Bone marrow (tissue), 2 donors: ENCODE measurements around the gene MSI2.
"Not testable (repeated sequence)": the region's sequence is repeated elsewhere in the genome, so short reads cannot be mapped to it uniquely, and the experiment has no call there.

ENCODE experiments used
- DNase-seq, 2 donors: peaks; one replicate each; lab custom pipeline; 2025; lab: John Stamatoyannopoulos, UW

The MSI2 gene

DNA sequence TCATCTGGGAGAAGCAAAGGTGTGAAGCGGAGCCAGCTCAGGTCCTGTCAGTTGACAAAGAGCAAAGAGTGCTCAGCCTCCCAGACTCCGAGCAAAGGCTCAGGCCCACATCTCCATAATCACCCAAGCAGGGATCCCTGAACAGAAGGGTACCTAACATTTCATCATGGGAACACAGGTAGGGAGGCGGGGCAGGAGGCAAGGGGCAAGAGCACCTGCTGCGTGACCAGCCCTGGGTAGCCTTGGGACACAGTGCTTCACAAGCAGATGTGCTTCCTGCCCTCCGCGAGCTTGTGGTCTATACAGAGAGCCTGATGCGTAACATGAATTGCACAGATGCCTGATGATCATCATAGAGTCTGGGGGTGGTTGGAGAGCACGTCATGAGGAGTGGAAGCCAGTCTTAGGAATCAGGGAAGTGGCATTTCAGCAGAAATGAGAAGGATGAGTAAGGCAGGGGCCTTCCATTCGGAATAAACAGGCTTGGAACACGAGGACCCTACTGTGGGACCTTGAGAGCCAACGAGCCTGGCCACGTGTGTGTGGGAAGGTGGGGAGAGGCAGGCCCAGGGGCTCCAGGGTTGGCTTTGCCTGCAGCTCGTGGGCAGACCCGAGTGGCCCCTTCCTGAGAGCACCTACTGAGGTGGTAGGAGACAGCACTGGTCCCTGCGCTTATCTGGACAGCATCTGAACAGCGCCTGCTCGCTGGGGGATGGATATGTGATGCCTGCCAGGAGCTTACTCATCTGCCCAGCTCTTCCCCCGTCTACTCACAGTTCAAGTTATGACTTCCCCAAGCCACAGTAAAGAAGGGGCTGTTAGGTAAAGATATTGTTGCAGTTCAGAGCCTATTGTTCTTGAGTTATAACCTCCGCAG lies 363.0 kb downstream of the MSI2 start:
- DNase-seq, result no peak

DNA sequence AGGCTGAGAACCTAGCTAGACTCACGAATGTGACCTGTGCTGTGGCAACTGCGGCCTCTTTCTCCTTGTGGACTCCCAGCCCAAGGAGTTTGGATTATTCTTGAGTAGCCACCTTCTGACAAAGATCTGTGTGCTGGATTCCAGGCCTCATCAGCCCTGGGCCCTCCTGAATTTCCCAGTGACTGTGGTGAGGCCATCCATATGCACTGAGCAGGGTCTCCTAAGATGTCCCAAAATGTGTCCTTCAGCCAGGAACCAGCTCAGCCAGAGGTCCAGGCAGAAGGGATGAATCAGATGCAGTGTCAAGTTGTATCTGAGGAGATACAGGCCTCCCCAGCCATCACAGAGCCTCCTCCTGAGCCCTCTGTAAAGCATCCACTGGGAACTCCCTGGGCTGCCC lies 364.3 kb downstream of the MSI2 start:
- no peak for DNase-seq

DNA sequence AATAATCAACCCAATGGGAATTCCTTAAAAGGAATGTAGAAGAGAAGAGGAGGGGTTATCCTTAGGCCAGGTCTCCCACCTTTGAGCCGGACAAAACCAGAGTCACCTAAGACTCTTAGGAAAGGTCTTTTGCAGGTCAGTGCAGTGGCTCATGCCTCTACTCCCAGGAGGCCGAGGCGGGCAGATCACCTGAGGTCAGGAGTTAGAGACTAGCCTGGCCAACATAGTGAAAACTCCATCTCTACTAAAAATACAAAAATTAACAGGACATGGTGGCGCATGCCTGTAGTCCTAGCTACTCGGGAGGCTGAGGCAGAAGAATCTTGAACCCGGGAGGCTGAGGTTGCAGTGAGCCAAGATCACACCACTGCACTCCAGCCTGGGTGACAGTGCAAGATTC lies 365.5 kb downstream of the MSI2 start:
- not testable (repeated sequence) for DNase-seq

DNA sequence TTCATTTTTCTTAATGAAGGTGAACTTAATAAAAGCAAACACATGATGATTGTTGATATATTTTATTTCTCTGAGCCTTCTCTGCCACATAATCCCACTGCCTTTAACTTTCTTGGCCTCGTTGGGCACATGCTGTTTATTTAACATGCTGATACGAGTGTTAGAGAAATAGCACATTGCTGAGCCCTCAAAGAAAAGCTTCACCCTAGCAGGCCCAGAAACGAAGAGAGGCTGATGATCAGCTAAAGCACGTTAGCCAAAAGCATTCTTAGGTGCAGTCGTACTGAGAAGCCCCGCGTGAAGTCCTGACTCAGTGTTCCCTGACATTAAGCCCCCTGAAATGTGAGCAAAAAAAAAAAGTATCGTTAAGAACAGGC lies 366.0 kb downstream of the MSI2 start:
- DNase-seq, result no peak

DNA sequence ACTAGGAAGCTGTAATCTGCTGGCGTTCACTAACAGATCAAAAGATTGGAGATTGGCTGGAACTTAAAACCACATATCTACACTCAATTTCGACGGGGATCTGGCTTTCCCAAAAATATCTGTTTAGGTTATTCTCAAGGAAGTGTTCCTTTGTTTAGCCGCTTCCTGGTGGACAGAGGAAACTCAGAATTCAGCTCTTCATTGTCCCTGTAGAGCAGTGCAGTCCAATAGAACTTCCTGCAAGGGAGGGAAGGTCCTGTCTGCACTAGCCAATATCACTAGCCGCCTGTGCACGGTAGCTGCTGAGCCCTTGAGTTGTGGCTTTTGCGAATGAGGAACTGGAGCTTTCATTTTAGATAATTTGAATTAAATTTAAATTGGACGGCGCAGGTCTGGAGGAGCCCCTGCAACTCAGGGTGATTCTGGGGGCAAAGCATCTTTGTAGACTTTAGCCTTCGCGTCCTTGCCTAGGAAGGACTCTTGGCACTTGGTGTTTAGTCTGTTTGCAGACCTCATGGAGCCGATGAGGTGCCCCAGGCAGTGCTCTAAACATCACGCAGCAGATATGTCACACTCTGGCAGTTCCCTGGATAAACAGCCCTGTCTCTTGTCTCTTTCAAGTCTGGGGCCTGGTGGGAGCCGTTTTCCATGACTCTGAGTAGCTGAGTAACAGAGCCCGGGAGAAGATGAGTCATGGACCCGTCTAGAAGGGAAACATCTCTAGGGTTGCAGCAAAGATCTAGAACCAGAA lies 366.5 kb downstream of the MSI2 start:
- DNase-seq, result peak in 1 of 2 donors; percentile 15

DNA sequence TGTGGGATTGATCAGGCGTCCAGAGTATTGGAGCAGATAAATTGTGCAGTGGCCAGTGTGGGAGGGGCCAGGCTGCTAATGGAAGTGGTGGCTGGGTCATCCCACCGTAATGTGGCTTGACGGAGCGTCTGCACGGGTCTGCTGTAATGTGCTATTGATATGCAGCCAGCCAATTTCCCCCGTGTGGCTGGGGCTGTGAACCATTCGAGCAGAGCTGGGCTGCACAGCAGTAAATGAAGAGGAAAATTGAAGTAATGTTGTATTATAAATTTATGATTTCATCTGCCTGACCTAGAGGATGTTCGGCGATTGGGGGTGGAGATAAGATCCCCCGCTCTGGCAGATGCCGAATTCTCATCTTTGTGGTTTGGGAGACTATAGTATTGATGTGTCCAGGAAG lies 367.3 kb downstream of the MSI2 start:
- no peak for DNase-seq

DNA sequence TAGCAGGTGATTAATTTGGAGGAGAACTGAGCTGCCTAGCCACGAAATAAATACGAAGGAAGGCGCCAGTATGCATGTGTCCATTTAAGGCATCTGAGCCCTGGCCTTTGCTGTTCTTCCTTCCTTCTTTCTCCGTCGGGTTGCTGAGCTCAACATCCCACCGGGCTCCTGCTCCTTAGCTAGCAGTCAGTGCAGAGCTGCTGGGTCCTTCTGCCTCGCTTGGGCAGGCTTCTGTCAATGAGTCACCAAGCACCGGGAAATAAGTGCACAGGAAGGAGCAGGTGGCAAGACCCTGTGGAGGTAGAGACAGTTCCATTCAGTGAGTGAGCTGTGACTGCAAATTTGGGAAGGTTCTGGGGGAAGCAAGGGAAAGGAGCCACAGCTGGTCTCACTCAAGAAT lies 368.1 kb downstream of the MSI2 start:
- no peak for DNase-seq

DNA sequence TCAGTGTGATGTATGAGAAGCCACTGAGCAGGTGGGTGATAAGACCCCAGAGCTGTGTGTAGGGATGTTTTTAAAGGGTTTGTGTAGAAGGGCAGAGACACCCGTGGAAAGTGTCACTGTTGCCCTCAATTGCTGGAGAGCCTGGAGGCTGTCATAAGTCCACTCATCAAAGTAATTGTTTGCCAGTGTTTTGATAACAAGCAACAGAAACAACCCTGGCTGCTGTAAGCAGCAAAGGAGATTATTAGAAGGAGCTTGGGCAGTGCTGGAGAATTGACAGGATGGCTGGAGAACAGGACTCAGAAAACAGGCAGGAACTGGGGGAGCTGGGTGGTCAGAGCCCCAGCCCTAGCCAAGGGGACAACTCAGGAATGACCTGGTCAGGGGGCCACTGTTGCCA lies 369.2 kb downstream of the MSI2 start:
- no peak for DNase-seq

DNA sequence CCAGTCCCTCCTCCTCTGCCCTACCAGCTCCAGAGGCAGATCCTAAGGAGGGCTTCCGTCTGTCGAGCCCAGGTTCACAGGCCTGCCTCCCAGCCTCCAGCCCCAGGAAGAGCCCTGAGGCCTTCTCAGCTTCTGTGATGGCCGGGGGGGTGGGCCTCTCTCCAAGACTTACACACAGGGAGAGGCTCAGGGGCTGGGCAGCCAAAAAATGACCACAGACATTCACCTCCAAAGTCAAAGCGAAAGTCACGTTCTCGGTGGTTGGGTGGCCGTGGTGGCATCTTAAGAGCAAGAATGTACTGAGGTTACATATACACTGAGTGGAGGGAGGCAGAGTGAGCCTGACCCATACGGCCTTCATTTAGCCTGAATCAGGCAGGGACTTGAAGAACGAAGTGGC lies 369.6 kb downstream of the MSI2 start:
- DNase-seq, result no peak

DNA sequence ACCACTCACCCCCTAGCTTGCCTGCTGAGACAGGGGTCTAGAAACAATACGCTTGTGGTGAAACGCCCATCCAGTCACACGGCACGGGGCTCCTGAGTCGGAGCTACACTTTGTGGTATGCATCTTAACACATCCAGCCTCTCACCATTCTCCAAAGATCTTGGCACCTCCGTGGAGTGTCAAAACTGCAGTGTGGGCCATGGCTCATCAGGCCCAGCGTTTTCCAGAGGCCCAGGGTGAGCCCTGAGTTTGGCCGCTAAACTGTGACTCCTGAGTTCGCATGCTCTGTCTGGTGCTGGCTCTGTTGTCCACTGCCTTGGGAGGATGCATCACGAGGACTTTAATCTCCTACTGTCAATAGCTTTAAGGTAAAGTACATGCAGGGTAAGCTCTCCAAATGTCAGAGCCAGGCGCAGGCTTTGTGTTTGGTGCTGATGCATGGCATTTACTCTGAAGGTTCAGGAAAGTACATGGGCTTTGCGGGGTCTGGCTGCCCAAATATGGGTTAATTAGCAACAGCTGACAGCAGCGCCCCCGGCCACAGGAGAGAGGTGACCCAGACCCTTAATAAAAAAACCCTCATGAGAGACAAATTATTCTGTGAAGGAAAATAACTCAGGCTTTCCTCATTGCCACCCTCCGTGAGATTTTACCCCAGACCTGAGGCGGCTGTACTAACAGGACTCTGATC lies 370.3 kb downstream of the MSI2 start:
- no peak for DNase-seq

DNA sequence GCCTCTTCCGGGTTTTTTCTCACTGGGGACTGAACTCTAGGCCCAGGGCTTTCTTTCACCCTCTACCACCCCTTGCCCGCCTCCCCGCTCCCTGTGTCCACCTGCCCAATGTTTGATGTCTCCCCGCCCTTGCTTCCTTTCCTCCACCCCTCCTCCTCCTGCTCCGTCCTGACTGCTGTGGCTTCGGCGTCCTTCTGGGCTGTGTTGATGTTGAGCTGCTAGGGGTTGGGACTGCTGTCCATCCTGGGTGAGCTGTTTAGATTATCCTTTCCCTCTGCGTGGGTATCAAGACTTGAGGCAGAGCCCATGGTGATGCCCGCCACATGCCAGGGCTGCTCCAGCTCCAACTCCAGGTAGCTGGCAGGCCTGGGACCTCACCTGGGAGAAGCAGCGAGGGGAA lies 371.3 kb downstream of the MSI2 start:
- no peak for DNase-seq

DNA sequence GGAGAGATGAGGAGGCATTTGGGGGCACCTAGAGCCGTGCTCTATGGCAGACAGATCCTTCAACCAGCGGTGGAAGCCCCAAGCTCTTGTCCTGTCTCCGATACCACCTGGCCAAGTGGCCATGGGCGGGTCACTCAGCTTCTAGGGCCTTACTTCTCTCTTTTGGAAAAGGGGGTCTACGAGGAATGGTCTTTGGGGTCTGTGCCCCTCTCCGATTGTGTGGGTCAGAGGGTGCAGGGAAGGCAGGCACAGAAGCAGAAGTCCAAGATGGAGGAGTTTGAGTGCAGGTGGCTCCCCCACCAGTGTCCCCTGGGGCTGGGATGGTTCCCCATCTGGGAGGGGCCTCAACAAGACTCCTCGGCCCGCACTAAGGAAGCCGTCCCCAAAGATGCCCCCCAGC lies 372.1 kb downstream of the MSI2 start:
- no peak for DNase-seq

DNA sequence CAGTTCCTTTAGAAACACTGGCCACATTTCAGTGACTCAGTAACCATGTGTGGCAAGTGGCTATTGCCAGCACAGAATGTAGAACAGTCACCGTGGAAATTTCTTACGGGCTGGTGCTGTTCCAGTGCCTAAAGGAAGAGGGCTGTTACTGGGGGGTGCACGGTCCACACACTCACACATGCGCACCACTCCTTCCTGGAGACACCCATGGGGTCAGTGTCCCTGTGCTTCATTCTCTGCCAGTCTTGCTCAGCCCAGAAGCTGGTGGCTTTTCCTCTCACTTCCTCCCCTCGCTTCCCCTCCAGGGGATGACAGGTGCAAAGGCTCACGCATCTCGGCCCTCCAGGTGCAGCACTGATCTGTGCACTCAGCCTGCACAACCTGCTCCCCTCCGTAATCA lies 373.1 kb downstream of the MSI2 start:
- no peak for DNase-seq

DNA sequence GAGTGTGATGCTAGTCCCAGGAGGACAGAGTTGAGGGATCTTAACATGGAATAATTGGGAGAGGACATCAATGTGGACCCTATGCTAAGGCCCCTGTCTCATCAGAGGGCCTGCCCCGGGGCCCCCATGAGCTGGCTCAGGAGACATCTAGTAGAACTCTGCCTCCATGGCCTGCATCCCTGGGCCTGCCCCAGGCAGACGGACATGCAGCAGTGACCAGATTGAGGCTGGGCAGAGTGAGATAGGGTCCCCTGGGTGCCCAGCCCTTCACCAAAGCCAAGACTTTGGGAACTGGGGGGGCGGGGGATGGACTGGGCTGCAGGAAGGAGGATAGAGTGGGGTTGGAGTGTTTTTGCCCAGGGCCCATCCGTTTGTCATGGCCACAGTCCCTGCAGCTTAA lies 373.6 kb downstream of the MSI2 start:
- no peak for DNase-seq

DNA sequence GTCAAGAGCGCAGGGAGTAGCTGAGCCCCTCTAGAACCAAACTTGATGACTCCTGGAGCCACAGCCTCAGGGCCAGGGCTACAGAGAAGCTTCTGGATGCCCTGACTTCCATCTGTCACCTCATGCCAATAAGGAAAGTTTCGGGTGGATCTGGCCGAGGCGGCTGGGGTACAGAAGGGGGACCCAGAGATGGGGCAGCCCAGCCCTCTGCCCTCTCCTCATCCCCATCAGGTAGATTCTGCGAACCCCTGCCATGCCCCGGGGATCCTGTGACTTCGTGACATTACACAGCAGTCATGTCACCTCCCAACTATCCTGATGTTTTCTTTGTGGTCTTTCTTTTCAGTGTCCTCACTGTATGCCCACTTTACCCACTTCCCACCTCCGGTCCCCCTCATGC lies 374.4 kb downstream of the MSI2 start:
- no peak for DNase-seq

DNA sequence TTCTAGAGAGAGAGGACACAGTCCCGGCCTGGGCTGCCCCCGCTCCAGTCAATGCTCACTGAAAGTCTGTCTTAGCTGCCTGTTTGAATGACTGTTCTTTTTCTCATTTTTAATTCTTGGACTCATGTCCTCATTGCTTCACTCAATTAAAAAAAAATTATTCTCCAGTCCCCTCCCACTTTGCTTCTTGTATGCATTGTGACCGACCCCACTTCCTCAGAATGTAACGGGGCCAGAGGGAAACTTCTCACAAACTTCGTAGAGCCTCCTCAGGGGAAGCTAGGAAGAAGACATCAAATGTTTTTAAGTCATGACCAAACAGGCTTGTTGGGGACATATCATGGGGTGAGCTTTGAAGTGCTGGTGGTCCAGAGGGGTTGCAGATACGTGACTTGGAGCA lies 375.5 kb downstream of the MSI2 start:
- DNase-seq, result no peak

DNA sequence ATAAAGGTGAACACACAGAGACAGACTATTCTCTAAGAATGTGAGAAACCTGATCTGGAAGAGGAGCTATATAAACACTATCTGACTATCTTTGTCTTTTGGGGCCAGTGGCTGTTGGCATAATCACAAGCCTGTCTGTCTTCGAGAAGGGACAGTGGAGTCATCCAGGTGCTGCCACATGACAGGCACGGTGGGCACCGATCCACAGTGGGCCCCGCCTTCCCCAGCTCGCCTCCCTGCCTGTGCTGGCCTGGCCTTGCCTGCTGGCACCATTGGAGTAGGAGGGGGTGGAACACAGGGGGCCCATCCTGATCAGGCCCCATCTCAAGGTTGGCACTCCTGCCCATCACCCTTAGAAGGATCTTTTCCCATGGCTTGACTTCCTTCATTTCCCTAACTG lies 376.0 kb downstream of the MSI2 start:
- no peak for DNase-seq

DNA sequence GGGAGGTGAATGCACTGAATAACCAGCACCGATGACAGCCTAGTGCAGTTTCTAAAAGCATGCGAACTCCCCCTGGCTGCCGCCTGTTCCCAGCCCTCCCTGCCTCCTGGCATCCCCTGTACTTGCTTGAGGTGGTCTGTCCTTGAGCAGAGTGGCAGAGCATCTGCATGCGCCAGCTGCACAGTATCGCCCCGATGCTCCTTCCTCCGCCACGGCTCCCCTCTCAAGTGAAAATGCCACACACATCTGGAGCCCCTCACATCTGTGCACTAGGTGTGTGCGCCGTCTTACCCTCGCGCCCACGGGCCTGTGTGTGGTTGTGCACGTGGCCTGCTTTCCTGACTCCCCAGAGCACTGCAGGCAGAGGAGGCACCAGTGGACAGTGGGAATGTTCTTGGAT lies 376.9 kb downstream of the MSI2 start:
- DNase-seq, result no peak

DNA sequence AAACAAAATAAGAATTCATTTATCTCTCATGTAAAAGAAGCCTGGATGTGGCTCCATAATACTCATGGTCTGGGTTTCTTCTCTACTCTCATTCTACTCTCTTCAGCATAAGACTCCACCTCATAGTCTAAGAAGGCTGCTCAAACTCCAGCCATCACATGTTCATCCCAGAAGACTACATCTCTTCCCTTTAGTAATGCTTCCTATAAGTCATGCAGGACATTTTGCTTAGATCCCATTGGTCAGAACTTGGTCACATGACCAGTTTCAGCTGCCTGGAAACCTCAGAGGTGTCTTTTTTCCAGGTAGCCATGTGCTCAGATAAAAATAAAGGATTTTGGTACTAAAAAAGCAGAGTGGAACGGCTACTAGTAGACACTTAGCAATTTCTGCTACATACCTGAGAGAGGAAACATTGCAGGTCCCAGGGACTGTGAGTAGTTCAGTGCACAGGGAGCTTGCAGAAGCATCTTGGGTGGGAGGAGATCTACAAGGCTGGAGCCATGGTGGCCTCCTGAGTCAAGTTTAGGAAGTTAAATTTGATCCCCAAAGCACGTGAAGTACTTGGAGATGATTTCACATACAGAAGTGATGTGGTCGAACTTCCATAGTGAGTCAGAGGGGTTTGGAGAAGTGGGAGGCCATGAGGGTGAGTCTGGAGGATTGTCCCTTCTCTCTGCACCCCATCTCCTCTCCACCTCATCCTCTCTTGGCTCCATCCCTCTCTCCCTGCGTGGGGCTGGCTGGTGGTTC lies 378.6 kb downstream of the MSI2 start:
- DNase-seq, result no peak

DNA sequence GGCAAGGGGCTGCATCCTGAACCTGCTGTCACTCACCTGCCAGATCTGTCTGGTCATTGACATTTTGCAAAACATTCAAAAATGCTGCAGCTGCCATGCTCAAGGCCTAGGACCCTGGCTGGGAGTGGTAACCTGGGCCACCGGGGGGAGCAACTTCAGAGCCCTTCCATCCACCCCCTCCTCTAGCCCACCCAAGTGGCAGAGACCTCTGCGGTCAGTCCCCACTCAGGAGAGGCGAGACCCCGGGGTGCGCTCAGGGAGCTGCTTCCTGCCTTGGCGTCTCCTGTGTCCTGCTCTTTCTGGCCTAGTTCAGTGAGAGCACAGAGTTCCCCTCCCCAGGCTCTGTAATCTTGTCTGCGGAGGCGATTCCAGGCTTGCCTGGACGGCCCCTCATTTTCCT lies 380.0 kb downstream of the MSI2 start:
- DNase-seq, result no peak

DNA sequence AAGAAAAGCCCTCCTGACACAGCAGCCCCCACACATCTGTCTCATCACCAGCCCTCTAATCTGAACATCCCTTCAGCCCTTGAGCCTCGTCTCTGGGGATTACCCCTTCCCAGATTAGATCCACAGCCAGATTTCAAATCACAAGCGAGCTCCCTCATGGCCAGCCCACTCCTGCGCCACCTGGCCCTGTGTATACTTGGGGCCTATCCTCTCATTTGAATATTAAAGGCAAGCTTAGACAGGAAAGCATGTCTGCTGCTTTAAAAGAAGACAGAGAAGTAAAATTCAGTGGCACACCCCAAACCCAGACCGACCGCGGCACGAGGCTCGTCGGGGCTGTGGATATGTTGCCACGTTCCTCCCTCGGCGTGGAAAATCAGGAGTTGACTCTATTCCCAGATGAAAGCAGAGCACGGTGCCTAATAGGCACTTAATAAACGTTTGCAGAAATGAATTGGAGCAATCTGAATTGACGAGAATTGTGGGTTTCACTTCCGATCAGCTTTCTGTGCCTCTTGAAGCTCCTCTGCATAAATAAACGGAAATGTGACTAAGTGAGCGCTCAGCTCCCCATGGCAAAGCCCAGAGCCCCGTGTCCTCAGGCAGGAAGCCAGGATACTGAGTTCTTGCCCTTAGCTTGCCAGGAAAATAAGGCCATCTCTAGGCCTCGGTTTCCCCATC lies 380.8 kb downstream of the MSI2 start:
- DNase-seq, result no peak

DNA sequence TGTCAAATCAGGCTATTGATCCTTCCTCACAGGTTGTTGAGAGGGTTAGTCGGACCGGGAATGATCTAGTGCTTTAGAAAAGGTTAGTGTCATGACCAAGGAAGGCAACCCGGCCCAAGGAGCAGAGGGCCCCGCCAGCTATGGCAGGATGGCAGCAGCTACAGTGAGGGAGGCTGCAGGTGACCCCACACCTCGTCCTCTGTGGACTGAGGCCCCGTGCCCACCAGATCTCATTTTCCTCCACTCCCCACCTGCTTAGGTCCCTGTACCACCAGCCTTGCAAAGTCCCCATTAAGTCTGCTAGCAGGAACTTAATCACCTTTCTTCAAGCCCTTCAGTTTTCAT lies 381.3 kb downstream of the MSI2 start:
- DNase-seq, result no peak
